ENCODE data around the gene YTHDF2. TPM values are rescaled to one million over a fixed set of nuclear protein-coding genes. Genes with fewer than 3 reads are reported as not detected.
"Not testable (repeated sequence)": the region's sequence is repeated elsewhere in the genome, so short reads cannot be mapped to it uniquely, and the experiment has no call there.

The YTHDF2 gene
- total RNA-seq, 2 donors from 2014 or later: 51.5 to 86.5 TPM

DNA sequence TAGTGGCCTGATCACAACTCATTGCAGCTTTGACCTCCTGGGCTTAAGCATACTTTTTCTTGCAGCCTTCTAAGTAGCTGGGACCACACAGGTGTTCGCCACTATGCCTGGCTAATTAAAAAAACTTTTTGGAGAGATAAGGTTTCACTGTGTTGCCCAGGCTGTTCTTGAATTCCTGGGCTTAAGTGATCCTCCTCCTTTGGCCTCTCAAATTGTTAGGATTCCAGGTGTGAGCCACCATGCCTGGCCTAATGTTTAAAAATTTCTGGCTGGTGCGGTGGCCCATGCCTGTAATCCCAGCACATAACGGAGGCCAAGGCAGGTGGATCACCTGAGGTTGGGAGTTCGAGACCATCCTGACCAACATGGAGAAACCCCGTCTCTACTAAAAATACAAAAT lies 24.4 kb downstream of the YTHDF2 start:
- no peak overlapping the region for H3K4me3 ChIP-seq
- no peaks in the 10 kb centered on the region for H3K36me3 ChIP-seq
- H3K4me1 ChIP-seq (replicated peaks): no peaks in the 10 kb centered on the region
- intact Hi-C loops (cut with DNase I): no loop called here
- TF ChIP-seq POLR2AphosphoS5 (IDR thresholded peaks at IDR 0.05): no peak
- no peak for TF ChIP-seq POLR2A (IDR thresholded peaks at IDR 0.05)
- TF ChIP-seq, protein P1, sequence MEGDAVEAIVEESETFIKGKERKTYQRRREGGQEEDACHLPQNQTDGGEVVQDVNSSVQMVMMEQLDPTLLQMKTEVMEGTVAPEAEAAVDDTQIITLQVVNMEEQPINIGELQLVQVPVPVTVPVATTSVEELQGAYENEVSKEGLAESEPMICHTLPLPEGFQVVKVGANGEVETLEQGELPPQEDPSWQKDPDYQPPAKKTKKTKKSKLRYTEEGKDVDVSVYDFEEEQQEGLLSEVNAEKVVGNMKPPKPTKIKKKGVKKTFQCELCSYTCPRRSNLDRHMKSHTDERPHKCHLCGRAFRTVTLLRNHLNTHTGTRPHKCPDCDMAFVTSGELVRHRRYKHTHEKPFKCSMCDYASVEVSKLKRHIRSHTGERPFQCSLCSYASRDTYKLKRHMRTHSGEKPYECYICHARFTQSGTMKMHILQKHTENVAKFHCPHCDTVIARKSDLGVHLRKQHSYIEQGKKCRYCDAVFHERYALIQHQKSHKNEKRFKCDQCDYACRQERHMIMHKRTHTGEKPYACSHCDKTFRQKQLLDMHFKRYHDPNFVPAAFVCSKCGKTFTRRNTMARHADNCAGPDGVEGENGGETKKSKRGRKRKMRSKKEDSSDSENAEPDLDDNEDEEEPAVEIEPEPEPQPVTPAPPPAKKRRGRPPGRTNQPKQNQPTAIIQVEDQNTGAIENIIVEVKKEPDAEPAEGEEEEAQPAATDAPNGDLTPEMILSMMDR (IDR thresholded peaks at IDR 0.05): no peak
- DNase-seq (ENCODE audit: low spot score): no peak
- no peaks in the 10 kb centered on the region for H3K27me3 ChIP-seq (replicated peaks; ENCODE audit: insufficient read depth)
- 96% methylated on average over 5 of the region's 5 CpGs for WGBS
- H3K9me3 ChIP-seq: no peaks in the 10 kb centered on the region
- H3K27ac ChIP-seq: no peak overlapping the region

DNA sequence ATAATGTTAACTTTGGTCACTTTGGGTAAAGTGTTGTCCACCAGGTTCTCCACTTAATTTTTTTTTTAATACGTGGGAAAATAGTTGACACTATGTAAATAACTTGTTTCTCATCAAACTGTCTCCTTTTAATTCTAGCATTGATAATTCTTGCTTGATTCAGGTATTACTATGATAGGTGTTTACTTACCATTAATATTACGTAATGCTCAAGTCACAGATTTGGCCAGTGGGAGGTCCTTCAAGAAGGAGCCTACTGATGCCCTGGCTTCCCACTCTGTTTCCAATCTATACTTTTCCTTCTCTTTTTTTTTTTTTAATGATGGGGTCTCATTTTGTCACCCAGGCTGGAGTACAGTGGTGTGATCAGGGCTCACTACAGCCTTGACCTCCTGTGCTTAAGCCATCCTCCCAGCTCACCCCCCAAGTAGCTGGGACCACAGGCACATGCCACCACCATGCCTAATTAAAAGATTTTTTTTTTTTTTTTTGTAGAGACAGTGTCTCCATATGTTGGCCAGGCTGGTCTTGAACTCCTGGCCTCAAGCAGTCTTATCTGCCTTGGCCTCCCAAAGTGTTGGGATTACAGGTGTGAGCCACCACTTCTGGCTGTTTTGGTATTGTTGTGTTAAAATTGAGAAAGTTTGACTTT lies 29.9 kb downstream of the YTHDF2 start:
- Histone ChIP-seq H3K4me1 (replicated peaks) (no peaks in the 10 kb centered on the region), H3K27me3 (replicated peaks; ENCODE audit: insufficient read depth) (no peaks in the 10 kb centered on the region), H3K36me3 (no peaks in the 10 kb centered on the region), H3K27ac (no peak overlapping the region), H3K4me3 (no peak overlapping the region), H3K9me3 (no peaks in the 10 kb centered on the region)
- 84% methylated on average over 2 of the region's 2 CpGs for WGBS
- no peak for DNase-seq (ENCODE audit: low spot score)
- TF ChIP-seq POLR2AphosphoS5 (IDR thresholded peaks at IDR 0.05) (no peak), POLR2A (IDR thresholded peaks at IDR 0.05) (no peak)
- TF ChIP-seq, protein P1 (IDR thresholded peaks at IDR 0.05): no peak
- intact Hi-C loops (cut with DNase I): no loop called here

DNA sequence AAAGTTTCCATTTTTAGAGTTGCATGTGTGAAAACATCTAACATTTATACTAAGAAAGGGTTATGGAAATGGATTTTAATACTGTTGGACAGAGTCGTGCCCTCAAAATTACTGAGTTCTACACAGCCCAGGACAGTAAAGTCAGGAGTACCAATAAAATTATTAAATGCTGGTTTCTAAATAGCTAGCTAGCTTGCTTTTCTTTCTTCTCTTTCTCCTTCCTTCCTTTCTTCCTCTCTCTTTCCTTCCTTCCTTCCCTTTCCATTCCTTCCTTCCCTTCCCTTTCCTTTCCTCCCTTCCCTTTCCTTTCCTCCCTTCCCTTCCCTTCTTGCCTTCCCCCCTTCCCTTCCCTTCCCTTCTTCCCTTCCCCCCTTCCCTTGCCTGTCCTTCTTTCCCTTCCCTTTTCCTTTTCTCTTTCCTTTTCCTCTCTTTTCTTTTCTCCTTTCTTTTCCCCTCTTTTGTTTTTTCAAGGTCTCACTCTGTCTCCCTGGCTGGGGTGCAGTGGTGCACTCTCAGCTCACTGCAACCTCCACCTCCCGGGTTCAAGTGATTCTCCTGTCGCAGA lies 33.9 kb downstream of the YTHDF2 start:
- DNase-seq (ENCODE audit: low spot score): no peak
- H3K9me3 ChIP-seq: no peaks in the 10 kb centered on the region
- peaks cover 4% of the 10 kb centered on the region for H3K4me1 ChIP-seq (replicated peaks)
- H3K36me3 ChIP-seq: no peaks in the 10 kb centered on the region
- 90% methylated on average over 3 of the region's 3 CpGs for WGBS
- H3K27me3 ChIP-seq (replicated peaks; ENCODE audit: insufficient read depth): no peaks in the 10 kb centered on the region
- no peak for TF ChIP-seq POLR2AphosphoS5 (IDR thresholded peaks at IDR 0.05)
- TF ChIP-seq, protein P1 (IDR thresholded peaks at IDR 0.05): no peak
- TF ChIP-seq POLR2A (IDR thresholded peaks at IDR 0.05): no peak
- H3K4me3 ChIP-seq: no peak overlapping the region
- no peak overlapping the region for H3K27ac ChIP-seq
- intact Hi-C loops (cut with DNase I): no loop called here

DNA sequence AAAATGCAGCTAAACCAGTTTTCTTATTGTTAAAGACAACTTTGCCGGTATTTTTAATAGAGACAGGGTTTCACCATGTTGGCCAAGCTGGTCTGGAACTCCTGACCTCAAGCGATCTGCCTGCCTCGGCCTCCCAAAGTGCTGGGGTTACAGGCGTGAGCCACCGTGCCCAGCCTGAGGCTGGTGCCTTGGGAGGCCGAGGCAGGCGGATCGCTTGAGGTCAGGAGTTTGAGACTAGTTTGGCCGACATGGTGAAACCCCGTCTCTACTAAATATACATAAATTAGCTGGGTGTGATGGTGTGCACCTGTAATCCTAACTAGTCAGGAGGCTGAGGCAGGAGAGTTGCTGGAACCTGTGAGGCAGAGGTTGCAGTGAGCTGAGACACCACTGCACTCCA lies 35.2 kb downstream of the YTHDF2 start:
- H3K27me3 ChIP-seq (replicated peaks; ENCODE audit: insufficient read depth); H3K36me3 ChIP-seq; DNase-seq (ENCODE audit: low spot score); H3K27ac ChIP-seq; H3K9me3 ChIP-seq; intact Hi-C loops (cut with DNase I); H3K4me1 ChIP-seq (replicated peaks); H3K4me3 ChIP-seq: not testable (repeated sequence)
- WGBS: 79% methylated on average over 10 of the region's 10 CpGs

DNA sequence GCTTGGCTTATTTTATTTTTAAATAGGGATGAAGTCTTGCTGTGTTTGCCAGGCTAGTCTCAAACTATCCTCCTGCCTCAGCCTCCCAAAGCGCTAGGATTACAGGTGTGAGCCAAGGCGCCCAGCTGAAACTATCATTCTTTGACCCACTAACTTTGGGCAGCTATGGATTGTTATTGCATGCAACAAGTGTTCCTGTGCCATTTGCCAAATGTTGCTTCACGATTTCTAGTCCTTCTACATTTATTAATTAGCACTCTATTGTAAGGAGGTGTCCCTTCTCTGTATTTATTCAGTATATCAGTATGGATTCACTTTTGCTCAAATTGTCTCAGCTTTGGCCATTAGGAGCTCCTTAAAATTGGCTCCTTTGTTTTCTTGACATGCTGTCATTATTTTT lies 36.4 kb downstream of the YTHDF2 start:
- intact Hi-C loops (cut with DNase I): no loop called here
- 89% methylated on average over 3 of the region's 3 CpGs for WGBS
- Histone ChIP-seq H3K4me1 (replicated peaks) (peaks cover 4% of the 10 kb centered on the region), H3K36me3 (no peaks in the 10 kb centered on the region), H3K27me3 (replicated peaks; ENCODE audit: insufficient read depth) (no peaks in the 10 kb centered on the region), H3K27ac (no peak overlapping the region), H3K4me3 (no peak overlapping the region), H3K9me3 (no peaks in the 10 kb centered on the region)
- no peak for DNase-seq (ENCODE audit: low spot score)
- TF ChIP-seq POLR2AphosphoS5 (IDR thresholded peaks at IDR 0.05) (no peak), POLR2A (IDR thresholded peaks at IDR 0.05) (no peak)
- TF ChIP-seq, protein P1 (IDR thresholded peaks at IDR 0.05): no peak

All from prostate gland (tissue), 2 donors.